Measurements from ENCODE around the gene HSPB6. TPM values are rescaled to one million over a fixed set of nuclear protein-coding genes. Genes with fewer than 3 reads are reported as not detected.

HSPB6 gene
- total RNA-seq, 1 donor from 2014 or later = 0.64 TPM

DNA sequence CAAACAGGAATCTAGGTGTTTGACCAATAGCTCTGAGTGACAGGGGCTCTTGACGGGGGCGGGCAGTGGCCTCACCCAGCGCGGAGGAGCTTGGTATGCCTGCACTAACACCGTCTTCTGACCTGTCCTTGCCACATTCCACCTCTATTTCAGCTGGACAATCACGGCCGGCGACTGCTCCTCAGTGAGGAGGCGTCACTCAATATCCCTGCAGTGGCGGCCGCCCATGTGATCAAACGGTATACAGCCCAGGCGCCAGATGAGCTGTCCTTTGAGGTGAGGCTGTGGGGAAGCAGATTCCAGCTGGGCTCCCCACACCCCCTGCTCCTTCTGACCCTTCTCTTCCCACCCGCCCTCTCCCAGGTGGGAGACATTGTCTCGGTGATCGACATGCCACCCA, 23.2 kb upstream of the HSPB6 start:
- Mint-ChIP-seq H3K27me3 (ENCODE audit: unreplicated experiment) (no peaks in the 10 kb centered on the region), H3K36me3 (ENCODE audit: unreplicated experiment) (peaks cover 12% of the 10 kb centered on the region), H3K4me1 (ENCODE audit: unreplicated experiment) (peaks cover 14% of the 10 kb centered on the region), H3K4me3 (ENCODE audit: unreplicated experiment) (no peak overlapping the region), H3K9me3 (ENCODE audit: unreplicated experiment) (no peaks in the 10 kb centered on the region), H3K27ac (ENCODE audit: unreplicated experiment) (no peak overlapping the region)
- no peak for TF ChIP-seq CTCF (IDR thresholded peaks at IDR 0.05)
- DNase-seq (ENCODE audit: extremely low spot score, unreplicated experiment) = no peak

DNA sequence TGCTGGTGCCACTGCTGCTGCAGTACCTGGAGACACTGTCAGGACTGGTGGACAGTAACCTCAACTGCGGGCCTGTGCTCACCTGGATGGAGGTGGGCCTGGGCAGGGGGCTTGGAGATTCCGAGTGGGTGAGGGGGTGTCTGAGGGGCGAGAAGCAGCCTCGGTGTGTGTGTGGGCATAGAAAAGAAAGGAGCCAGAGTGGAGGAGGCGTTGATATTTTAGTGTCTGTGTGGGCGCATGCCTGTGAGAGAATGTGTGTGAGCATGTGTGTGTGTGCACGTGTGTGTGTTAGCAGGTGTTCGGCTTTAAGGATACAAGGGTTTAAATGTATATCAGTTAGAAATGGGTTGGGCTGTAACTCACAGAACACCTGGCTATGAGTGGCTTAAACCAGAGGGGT, 22.2 kb upstream of the HSPB6 start:
- TF ChIP-seq CTCF (IDR thresholded peaks at IDR 0.05) = no peak
- H3K4me1 Mint-ChIP-seq (ENCODE audit: unreplicated experiment) = peaks cover 24% of the 10 kb centered on the region
- H3K36me3 Mint-ChIP-seq (ENCODE audit: unreplicated experiment) = peaks cover 12% of the 10 kb centered on the region
- no peak for DNase-seq (ENCODE audit: extremely low spot score, unreplicated experiment)
- no peaks in the 10 kb centered on the region for H3K27me3 Mint-ChIP-seq (ENCODE audit: unreplicated experiment)
- H3K27ac Mint-ChIP-seq (ENCODE audit: unreplicated experiment) = no peak overlapping the region
- H3K9me3 Mint-ChIP-seq (ENCODE audit: unreplicated experiment) = no peaks in the 10 kb centered on the region
- no peak overlapping the region for H3K4me3 Mint-ChIP-seq (ENCODE audit: unreplicated experiment)

- no peak overlapping the region for H3K4me3 Mint-ChIP-seq (ENCODE audit: unreplicated experiment)
- no peaks in the 10 kb centered on the region for H3K27me3 Mint-ChIP-seq (ENCODE audit: unreplicated experiment)
- H3K36me3 Mint-ChIP-seq (ENCODE audit: unreplicated experiment) = peaks cover 7% of the 10 kb centered on the region
- H3K27ac Mint-ChIP-seq (ENCODE audit: unreplicated experiment) = no peak overlapping the region
- no peak for TF ChIP-seq CTCF (IDR thresholded peaks at IDR 0.05)
- H3K4me1 Mint-ChIP-seq (ENCODE audit: unreplicated experiment) = peaks cover 24% of the 10 kb centered on the region
- no peak for DNase-seq (ENCODE audit: extremely low spot score, unreplicated experiment)
- no peaks in the 10 kb centered on the region for H3K9me3 Mint-ChIP-seq (ENCODE audit: unreplicated experiment)
These were observed 21.1 kb upstream of the HSPB6 start for GRCh38 chr19:35777961-35778360.

- Mint-ChIP-seq H3K27me3 (ENCODE audit: unreplicated experiment) (no peaks in the 10 kb centered on the region), H3K4me3 (ENCODE audit: unreplicated experiment) (peak overlapping the region; percentile 24), H3K9me3 (ENCODE audit: unreplicated experiment) (no peaks in the 10 kb centered on the region), H3K4me1 (ENCODE audit: unreplicated experiment) (peaks cover 24% of the 10 kb centered on the region), H3K36me3 (ENCODE audit: unreplicated experiment) (peaks cover 7% of the 10 kb centered on the region), H3K27ac (ENCODE audit: unreplicated experiment) (peak overlapping the region; percentile 17)
- DNase-seq (ENCODE audit: extremely low spot score, unreplicated experiment) = no peak
- TF ChIP-seq CTCF (IDR thresholded peaks at IDR 0.05) = no peak
These were observed 20.4 kb upstream of the HSPB6 start for GRCh38 chr19:35777086-35777841.

GRCh38 chr19:35776102-35776788, 19.4 kb upstream of the HSPB6 start:
- Mint-ChIP-seq H3K36me3 (ENCODE audit: unreplicated experiment) (peaks cover 3% of the 10 kb centered on the region), H3K4me3 (ENCODE audit: unreplicated experiment) (peak overlapping the region; percentile 72), H3K4me1 (ENCODE audit: unreplicated experiment) (peaks cover 24% of the 10 kb centered on the region), H3K9me3 (ENCODE audit: unreplicated experiment) (no peaks in the 10 kb centered on the region), H3K27me3 (ENCODE audit: unreplicated experiment) (no peaks in the 10 kb centered on the region), H3K27ac (ENCODE audit: unreplicated experiment) (no peak overlapping the region)
- no peak for TF ChIP-seq CTCF (IDR thresholded peaks at IDR 0.05)
- no peak for DNase-seq (ENCODE audit: extremely low spot score, unreplicated experiment)
